Esophagus (tissue), 2 donors: Measurements from ENCODE around the gene BOD1L2. TPM values are rescaled to one million over a fixed set of nuclear protein-coding genes. Genes with fewer than 3 reads are reported as not detected.

Source experiments
- H3K27ac ChIP-seq, 2 donors: one replicate each; pipeline ENCODE4 v1.5.1; 2013; ENCODE audit warnings: low read depth in 2 of 2, mild to moderate bottlenecking in 2 of 2, inconsistent platforms in 1 of 2, low read length in 1 of 2, moderate library complexity in 1 of 2
- H3K27me3 ChIP-seq, 2 donors: one replicate each; pipeline ENCODE4 v1.6.1; 2013; ENCODE audit warnings: low read length in 2 of 2, control low read depth in 1 of 2, mild to moderate bottlenecking in 1 of 2; ENCODE audit not compliant: insufficient read depth in 2 of 2, control insufficient read depth in 1 of 2
- H3K36me3 ChIP-seq, 2 donors: one replicate each; pipeline ENCODE4 v1.6.1; 2013; ENCODE audit warnings: low read length in 1 of 2; ENCODE audit not compliant: control insufficient read depth in 2 of 2, insufficient read depth in 2 of 2
- H3K4me1 ChIP-seq, 2 donors: one replicate each; pipeline ENCODE4 v1.6.1; 2013; ENCODE audit warnings: low read length in 1 of 2; ENCODE audit not compliant: control insufficient read depth in 2 of 2, insufficient read depth in 2 of 2
- H3K4me3 ChIP-seq, 2 donors: one replicate each; pipeline ENCODE4 v1.5.1; 2013; ENCODE audit warnings: low read length in 2 of 2, mild to moderate bottlenecking in 2 of 2, low read depth in 1 of 2, moderate library complexity in 1 of 2
- H3K9me3 ChIP-seq, 2 donors: one replicate each; pipeline ENCODE4 v1.6.1; 2013; ENCODE audit warnings: mild to moderate bottlenecking in 2 of 2, low read depth in 1 of 2, low read length in 1 of 2, moderate library complexity in 1 of 2; ENCODE audit not compliant: control insufficient read depth in 2 of 2, insufficient read depth in 1 of 2
- WGBS, 2 donors: extraction: QIAGEN DNeasy Blood & Tissue Kit; methylation state at CpG; one replicate each; pipeline ENCODE4 v1.1.7; 2013; 5-methylcytosine and 5-hydroxymethylcytosine counted together
- polyA plus RNA-seq, 2 donors: library from polyadenylated mRNA; stranded (reverse); fragments of 200-250 nt; gene quantifications; one replicate each; pipeline ENCODE4 v1.2.3, GENCODE V29; 2013
- donor health status: healthy with polysubstance abuse.
- donor health status: Bipolar disorder and iron deficiency.

BOD1L2 gene
- polyA plus RNA-seq, 2 donors: not detected

DNA sequence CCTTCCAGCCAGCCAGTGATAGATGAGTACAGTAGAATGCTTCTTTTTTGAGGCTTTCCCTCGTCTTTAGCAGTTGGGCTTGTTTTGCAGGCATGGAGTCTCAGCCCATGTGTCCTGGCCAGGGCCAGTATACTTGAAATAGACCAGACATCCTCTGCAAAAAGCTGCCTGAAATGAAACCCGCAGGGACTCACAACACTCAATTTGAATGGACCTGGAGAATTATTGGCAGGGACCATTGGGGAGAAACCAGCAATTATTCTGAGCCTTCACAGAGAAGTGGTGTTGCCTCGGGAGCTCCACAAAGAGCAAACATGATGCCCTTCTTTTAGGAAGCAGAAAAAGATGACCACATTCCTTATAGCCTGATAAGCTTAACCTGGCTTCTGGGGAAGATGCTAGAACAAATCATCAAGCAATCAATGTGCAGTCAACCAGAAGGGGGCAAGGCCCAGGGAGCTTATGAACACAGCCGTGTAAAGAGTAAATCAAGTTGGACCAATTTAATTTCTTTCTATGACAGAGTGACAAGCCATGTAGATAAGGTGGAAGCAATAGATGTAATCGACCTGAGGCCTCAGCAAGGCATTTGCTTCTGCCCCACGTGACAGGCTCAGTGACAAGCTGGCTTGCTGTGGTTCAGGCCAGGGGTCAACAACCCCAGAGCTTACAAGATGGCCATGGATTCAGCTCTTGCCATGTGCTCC lies 42.1 kb downstream of the BOD1L2 start:
- Histone ChIP-seq H3K9me3 (peaks cover 0 to 12% of the 10 kb centered on the region in 2 donors), H3K4me3 (no peak overlapping the region), H3K27me3 (no peaks in the 10 kb centered on the region), H3K27ac (no peak overlapping the region), H3K36me3 (no peaks in the 10 kb centered on the region), H3K4me1 (no peaks in the 10 kb centered on the region)
- 47 to 52% methylated on average over 6 of the region's 6 CpGs for WGBS, 2 donors

- Histone ChIP-seq H3K27me3 (no peaks in the 10 kb centered on the region), H3K4me1 (no peaks in the 10 kb centered on the region), H3K4me3 (no peak overlapping the region), H3K36me3 (no peaks in the 10 kb centered on the region), H3K27ac (no peak overlapping the region), H3K9me3 (peaks cover 0 to 12% of the 10 kb centered on the region in 2 donors)
- WGBS, 2 donors: 70 to 78% methylated on average over 1 of the region's 1 CpG
Observed at GRCh38 chr18:57190026-57190425, 43.1 kb downstream of the BOD1L2 start.

- 50 to 54% methylated on average over 3 of the region's 3 CpGs for WGBS, 2 donors
- no peak overlapping the region for H3K4me3 ChIP-seq
- no peak overlapping the region for H3K27ac ChIP-seq
- no peaks in the 10 kb centered on the region for H3K4me1 ChIP-seq
- H3K9me3 ChIP-seq: peaks cover 0 to 2% of the 10 kb centered on the region in 2 donors
- H3K27me3 ChIP-seq: no peaks in the 10 kb centered on the region
- H3K36me3 ChIP-seq: no peaks in the 10 kb centered on the region
Observed at GRCh38 chr18:57194070-57194469, 47.2 kb downstream of the BOD1L2 start.

DNA sequence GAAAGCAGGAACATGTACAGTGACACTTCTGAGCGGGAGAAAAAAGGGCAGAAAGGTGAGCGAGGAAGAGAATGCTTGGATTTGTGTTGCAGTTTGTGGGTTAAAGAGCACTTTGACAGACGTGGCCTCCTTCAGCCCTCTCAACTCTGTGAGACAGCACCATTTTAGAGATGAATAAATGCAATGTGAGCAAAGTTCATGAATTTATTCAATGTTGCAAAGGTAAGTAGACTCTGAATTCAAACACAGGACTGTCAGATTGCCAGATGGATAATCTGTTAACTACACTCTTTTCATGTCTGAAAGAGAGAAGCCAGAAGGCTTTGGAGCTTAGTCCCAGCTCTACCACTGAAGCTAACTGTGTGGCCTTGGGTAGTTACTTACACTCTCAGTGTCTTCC lies 47.7 kb downstream of the BOD1L2 start:
- Histone ChIP-seq H3K27ac (no peak overlapping the region), H3K9me3 (no peaks in the 10 kb centered on the region), H3K4me3 (no peak overlapping the region), H3K4me1 (no peaks in the 10 kb centered on the region), H3K27me3 (no peaks in the 10 kb centered on the region), H3K36me3 (no peaks in the 10 kb centered on the region)
- WGBS, 2 donors: 66 to 71% methylated on average over 3 of the region's 3 CpGs

- Histone ChIP-seq H3K4me1 (no peaks in the 10 kb centered on the region), H3K36me3 (no peaks in the 10 kb centered on the region), H3K4me3 (no peak overlapping the region), H3K9me3 (no peaks in the 10 kb centered on the region), H3K27ac (no peak overlapping the region), H3K27me3 (no peaks in the 10 kb centered on the region)
- WGBS, 2 donors: 62 to 67% methylated on average over 1 of the region's 1 CpG
Observed at GRCh38 chr18:57195341-57195740, 48.5 kb downstream of the BOD1L2 start.

DNA sequence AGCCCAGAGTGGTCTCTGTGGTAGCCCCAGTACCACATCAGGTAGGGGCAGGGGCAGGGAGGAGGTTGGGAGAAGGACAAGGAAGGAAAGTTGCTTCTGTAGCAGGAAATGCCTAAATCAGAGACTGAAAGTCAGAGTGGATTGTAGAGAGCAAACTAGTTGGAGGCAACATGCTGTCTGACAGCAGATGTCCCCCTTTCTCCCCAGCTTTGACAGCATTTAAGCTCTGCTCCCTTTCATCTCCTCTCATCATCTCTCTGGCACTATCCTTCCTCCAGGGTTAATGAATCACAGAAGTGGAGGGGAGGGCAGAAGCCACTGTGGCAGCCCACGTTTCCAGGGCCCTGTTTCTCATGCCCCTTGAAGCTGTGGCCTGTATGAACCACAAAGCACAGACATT lies 50.4 kb downstream of the BOD1L2 start:
- Histone ChIP-seq H3K4me1 (no peaks in the 10 kb centered on the region), H3K27me3 (no peaks in the 10 kb centered on the region), H3K27ac (no peak overlapping the region), H3K9me3 (no peaks in the 10 kb centered on the region), H3K36me3 (no peaks in the 10 kb centered on the region), H3K4me3 (no peak overlapping the region)
- WGBS, 2 donors: 19 to 27% methylated on average over 1 of the region's 1 CpG

DNA sequence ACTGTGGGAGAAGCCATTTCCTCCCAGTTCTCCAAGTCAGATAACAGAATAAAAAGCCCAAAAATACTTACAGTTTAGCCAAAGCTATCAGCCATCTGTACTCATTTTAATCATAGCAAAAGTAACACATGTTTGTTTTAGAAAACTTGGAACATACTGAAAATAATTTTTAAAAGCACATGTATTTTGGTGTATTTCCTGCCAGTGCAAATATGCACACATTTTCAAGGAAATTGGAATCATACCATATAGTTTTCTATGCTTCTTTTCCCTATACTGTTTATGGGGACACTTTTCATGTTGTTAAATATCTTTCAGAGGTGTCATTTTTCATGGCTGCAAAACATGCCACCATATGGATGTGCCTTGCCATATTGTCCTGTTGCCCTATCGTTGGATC lies 51.2 kb downstream of the BOD1L2 start:
- Histone ChIP-seq H3K36me3 (no peaks in the 10 kb centered on the region), H3K4me1 (no peaks in the 10 kb centered on the region), H3K27me3 (no peaks in the 10 kb centered on the region), H3K27ac (no peak overlapping the region), H3K4me3 (no peak overlapping the region), H3K9me3 (no peaks in the 10 kb centered on the region)
- 74 to 79% methylated on average over 1 of the region's 1 CpG for WGBS, 2 donors

Other genes with a start within 250 kb of the BOD1L2 start
- not detected for gene ST8SIA3, start 205.5 kb downstream of the BOD1L2 start, polyA plus RNA-seq